ENCODE data around the gene LPAR1.

The LPAR1 gene

DNA sequence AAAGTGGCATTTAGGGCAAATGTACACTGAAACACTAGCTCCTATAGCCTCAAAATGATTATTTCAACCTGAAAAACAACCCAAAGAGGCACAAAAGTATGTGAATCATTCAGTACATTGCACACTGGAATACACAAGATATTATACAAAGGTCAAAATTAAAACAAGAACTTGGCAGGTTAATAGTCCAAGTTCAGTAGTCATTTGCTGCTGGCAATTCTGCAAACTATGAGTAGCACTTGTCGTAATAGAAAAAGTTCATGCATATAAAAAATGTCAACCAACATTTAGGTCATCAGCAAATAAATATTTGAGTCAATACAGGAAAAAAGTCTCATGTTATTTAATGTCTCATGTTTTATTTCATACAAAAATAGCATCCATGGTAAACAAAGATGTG, 98.7 kb downstream of the LPAR1 start:
- H3K4me2 ChIP-seq (ENCODE audit: low read depth, low read length) = no peak overlapping the region
- H2AFZ ChIP-seq (ENCODE audit: low read length) = no peak overlapping the region
- no peaks in the 10 kb centered on the region for H3F3A ChIP-seq (ENCODE audit: insufficient read depth, low read length)
- H4K20me1 ChIP-seq (ENCODE audit: insufficient read depth, low read length) = no peaks in the 10 kb centered on the region
- no peaks in the 10 kb centered on the region for H3K27me3 ChIP-seq (replicated peaks; ENCODE audit: insufficient read depth, low read length)
- no peaks in the 10 kb centered on the region for H3K9me3 ChIP-seq (replicated peaks; ENCODE audit: insufficient read depth, low read length)
- no peak overlapping the region for H3K4me3 ChIP-seq (ENCODE audit: low read length)
- no peak for DNase-seq
- H3K4me1 ChIP-seq (ENCODE audit: low read length) = no peaks in the 10 kb centered on the region
- no peak overlapping the region for H3K9ac ChIP-seq (ENCODE audit: low read length)
- no peaks in the 10 kb centered on the region for H3K36me3 ChIP-seq (replicated peaks; ENCODE audit: insufficient read depth, low read length)
- no peak overlapping the region for H3K27ac ChIP-seq (ENCODE audit: low read length)
- no peaks in the 10 kb centered on the region for H3K9me2 ChIP-seq (replicated peaks; ENCODE audit: insufficient read depth, low read length)
- TF ChIP-seq EZH2phosphoT487 (IDR thresholded peaks at IDR 0.05; ENCODE audit: low read length) (no peak), EZH2 (optimal IDR thresholded peaks at IDR 0.05; ENCODE audit: low read depth, low read length) (no peak)
- TF ChIP-seq, protein P1, sequence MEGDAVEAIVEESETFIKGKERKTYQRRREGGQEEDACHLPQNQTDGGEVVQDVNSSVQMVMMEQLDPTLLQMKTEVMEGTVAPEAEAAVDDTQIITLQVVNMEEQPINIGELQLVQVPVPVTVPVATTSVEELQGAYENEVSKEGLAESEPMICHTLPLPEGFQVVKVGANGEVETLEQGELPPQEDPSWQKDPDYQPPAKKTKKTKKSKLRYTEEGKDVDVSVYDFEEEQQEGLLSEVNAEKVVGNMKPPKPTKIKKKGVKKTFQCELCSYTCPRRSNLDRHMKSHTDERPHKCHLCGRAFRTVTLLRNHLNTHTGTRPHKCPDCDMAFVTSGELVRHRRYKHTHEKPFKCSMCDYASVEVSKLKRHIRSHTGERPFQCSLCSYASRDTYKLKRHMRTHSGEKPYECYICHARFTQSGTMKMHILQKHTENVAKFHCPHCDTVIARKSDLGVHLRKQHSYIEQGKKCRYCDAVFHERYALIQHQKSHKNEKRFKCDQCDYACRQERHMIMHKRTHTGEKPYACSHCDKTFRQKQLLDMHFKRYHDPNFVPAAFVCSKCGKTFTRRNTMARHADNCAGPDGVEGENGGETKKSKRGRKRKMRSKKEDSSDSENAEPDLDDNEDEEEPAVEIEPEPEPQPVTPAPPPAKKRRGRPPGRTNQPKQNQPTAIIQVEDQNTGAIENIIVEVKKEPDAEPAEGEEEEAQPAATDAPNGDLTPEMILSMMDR (IDR thresholded peaks at IDR 0.05; ENCODE audit: low read length) = no peak
- no peaks in the 10 kb centered on the region for H3K79me2 ChIP-seq (ENCODE audit: low read length)

DNA sequence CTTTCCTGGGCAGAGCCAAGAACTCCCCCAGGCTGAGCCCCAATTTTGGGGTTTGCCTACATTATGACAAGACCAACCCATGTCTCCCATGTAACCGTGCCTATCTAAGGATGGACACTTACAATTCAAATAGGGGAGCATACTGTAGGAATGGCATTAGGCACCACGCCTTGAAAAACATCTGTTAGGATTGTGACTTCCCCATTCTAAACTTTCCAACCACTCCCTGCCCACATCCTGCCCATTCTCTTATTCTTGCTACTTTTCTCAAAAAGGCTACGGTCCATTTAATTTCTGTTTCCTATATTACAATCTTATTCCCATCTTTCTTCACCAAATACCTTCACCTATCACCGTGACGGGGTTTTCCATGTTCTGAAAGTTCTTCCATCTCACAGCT, 99.2 kb downstream of the LPAR1 start:
- H3F3A ChIP-seq (ENCODE audit: insufficient read depth, low read length) = no peaks in the 10 kb centered on the region
- no peak overlapping the region for H3K9ac ChIP-seq (ENCODE audit: low read length)
- H4K20me1 ChIP-seq (ENCODE audit: insufficient read depth, low read length) = no peaks in the 10 kb centered on the region
- H3K4me1 ChIP-seq (ENCODE audit: low read length) = 0 out of 2 replicates have a peak, but pooled peaks cover 1% of the 10 kb centered on the region
- no peaks in the 10 kb centered on the region for H3K36me3 ChIP-seq (replicated peaks; ENCODE audit: insufficient read depth, low read length)
- DNase-seq = no peak
- no peak overlapping the region for H3K4me2 ChIP-seq (ENCODE audit: low read depth, low read length)
- H3K27me3 ChIP-seq (replicated peaks; ENCODE audit: insufficient read depth, low read length) = no peaks in the 10 kb centered on the region
- H3K4me3 ChIP-seq (ENCODE audit: low read length) = no peak overlapping the region
- H3K9me3 ChIP-seq (replicated peaks; ENCODE audit: insufficient read depth, low read length) = no peaks in the 10 kb centered on the region
- no peaks in the 10 kb centered on the region for H3K9me2 ChIP-seq (replicated peaks; ENCODE audit: insufficient read depth, low read length)
- TF ChIP-seq EZH2 (optimal IDR thresholded peaks at IDR 0.05; ENCODE audit: low read depth, low read length) (no peak), EZH2phosphoT487 (IDR thresholded peaks at IDR 0.05; ENCODE audit: low read length) (no peak)
- TF ChIP-seq, protein P1 (IDR thresholded peaks at IDR 0.05; ENCODE audit: low read length) = no peak
- H3K27ac ChIP-seq (ENCODE audit: low read length) = no peak overlapping the region
- no peak overlapping the region for H2AFZ ChIP-seq (ENCODE audit: low read length)
- no peaks in the 10 kb centered on the region for H3K79me2 ChIP-seq (ENCODE audit: low read length)

DNA sequence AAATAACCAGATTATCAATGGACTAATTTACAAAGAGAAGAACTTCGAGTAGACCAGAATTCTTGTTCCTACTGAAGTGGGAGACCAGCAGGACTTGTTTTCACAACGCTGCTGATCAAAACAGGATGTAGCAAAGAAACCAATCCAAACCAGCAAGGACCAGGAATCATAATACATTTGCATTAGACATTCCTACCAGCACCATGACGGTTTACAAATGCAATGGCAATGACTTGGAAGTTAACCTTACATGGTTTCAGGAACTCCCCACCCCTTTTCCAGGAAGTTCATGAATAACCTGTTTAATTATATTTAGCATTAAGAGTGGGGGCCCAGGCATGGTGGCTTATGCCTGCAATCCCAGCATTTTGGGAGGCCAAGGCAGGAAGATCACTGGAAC, 100.0 kb downstream of the LPAR1 start:
- TF ChIP-seq, protein P1 (IDR thresholded peaks at IDR 0.05; ENCODE audit: low read length) = no peak
- TF ChIP-seq EZH2 (optimal IDR thresholded peaks at IDR 0.05; ENCODE audit: low read depth, low read length) (no peak), EZH2phosphoT487 (IDR thresholded peaks at IDR 0.05; ENCODE audit: low read length) (no peak)
- Histone ChIP-seq H3K4me3 (ENCODE audit: low read length) (no peak overlapping the region), H3K4me1 (ENCODE audit: low read length) (0 out of 2 replicates have a peak, but pooled peaks cover 8% of the 10 kb centered on the region), H3K9ac (ENCODE audit: low read length) (no peak overlapping the region), H3F3A (ENCODE audit: insufficient read depth, low read length) (no peaks in the 10 kb centered on the region), H2AFZ (ENCODE audit: low read length) (no peak overlapping the region), H3K79me2 (ENCODE audit: low read length) (no peaks in the 10 kb centered on the region), H3K27ac (ENCODE audit: low read length) (no peak overlapping the region), H3K9me3 (replicated peaks; ENCODE audit: insufficient read depth, low read length) (no peaks in the 10 kb centered on the region), H3K27me3 (replicated peaks; ENCODE audit: insufficient read depth, low read length) (no peaks in the 10 kb centered on the region), H3K9me2 (replicated peaks; ENCODE audit: insufficient read depth, low read length) (no peaks in the 10 kb centered on the region), H4K20me1 (ENCODE audit: insufficient read depth, low read length) (no peaks in the 10 kb centered on the region), H3K4me2 (ENCODE audit: low read depth, low read length) (no peak overlapping the region), H3K36me3 (replicated peaks; ENCODE audit: insufficient read depth, low read length) (no peaks in the 10 kb centered on the region)
- no peak for DNase-seq

All from MM.1S (cell line).